GM23338 (cell line): ENCODE results near the gene TRIM25. TPM values are rescaled to one million over a fixed set of nuclear protein-coding genes. Genes with fewer than 3 reads are reported as not detected.
A peak's percentile ranks its signal among the peaks of the same experiment; 100 is the strongest.

Source experiments
- ATAC-seq: fragments of 200-7000 bp; cut with Tn5 transposase; 3 replicates; pipeline ENCODE4 v1.9.1; 2020
- DNase-seq: peaks from one replicate; pipeline ENCODE4 v3.0.0-alpha.2; 2015; ENCODE audit warnings: low spot score
- H2AFZ ChIP-seq: fragments of 200-600 bp; sonication (generic); 2 replicates; pipeline ENCODE4 v1.8.0; 2016; ENCODE audit warnings: antibody characterized with exemption, mild to moderate bottlenecking, moderate library complexity
- H3F3A ChIP-seq: fragments of 200-600 bp; sonication (generic); replicated peaks from 2 replicates; pipeline ENCODE4 v1.8.0; 2017; ENCODE audit warnings: antibody characterized with exemption, mixed run types, low read depth
- H3K27ac ChIP-seq: fragments of 200-600 bp; sonication (generic); 2 replicates; pipeline ENCODE4 v1.6.1; 2016; ENCODE audit warnings: low read depth
- H3K27me3 ChIP-seq: fragments of 200-600 bp; sonication (generic); 2 replicates; pipeline ENCODE4 v1.8.0; 2016; ENCODE audit warnings: mild to moderate bottlenecking, mixed run types, moderate library complexity; ENCODE audit not compliant: insufficient read depth
- H3K36me3 ChIP-seq: fragments of 200-600 bp; sonication (generic); 2 replicates; pipeline ENCODE4 v1.8.0; 2016; ENCODE audit warnings: mild to moderate bottlenecking; ENCODE audit not compliant: insufficient read depth
- H3K4me1 ChIP-seq: fragments of 200-600 bp; sonication (generic); 2 replicates; pipeline ENCODE4 v1.8.0; 2016; ENCODE audit warnings: mild to moderate bottlenecking, moderate library complexity; ENCODE audit not compliant: insufficient read depth
- H3K4me2 ChIP-seq: fragments of 200-600 bp; sonication (generic); 2 replicates; pipeline ENCODE4 v1.7.1; 2017; ENCODE audit warnings: mixed run types
- H3K4me3 ChIP-seq: fragments of 200-600 bp; sonication (generic); 2 replicates; pipeline ENCODE4 v1.6.1; 2016; ENCODE audit warnings: mixed run types
- H3K79me2 ChIP-seq: fragments of 200-600 bp; sonication (generic); replicated peaks from 2 replicates; pipeline ENCODE4 v1.8.0; 2017; ENCODE audit warnings: mild to moderate bottlenecking; ENCODE audit not compliant: insufficient read depth
- H3K9me2 ChIP-seq: fragments of 200-600 bp; sonication (generic); 2 replicates; pipeline ENCODE4 v1.8.0; 2017; ENCODE audit not compliant: insufficient read depth
- H4K20me1 ChIP-seq: fragments of 200-600 bp; sonication (generic); replicated peaks from 2 replicates; pipeline ENCODE4 v1.8.0; 2017; ENCODE audit warnings: mild to moderate bottlenecking; ENCODE audit not compliant: insufficient read depth
- H3K27ac Mint-ChIP-seq: 2 replicates; pipeline ENCODE4 v1.8.0; 2020; ENCODE audit warnings: inconsistent platforms, mild to moderate bottlenecking, moderate library complexity, mixed read lengths
- H3K27me3 Mint-ChIP-seq: 3 replicates; pipeline ENCODE4 v1.8.0; 2022; ENCODE audit warnings: low read depth, mild to moderate bottlenecking, moderate library complexity, mixed read lengths, inconsistent platforms; ENCODE audit not compliant: insufficient read depth, poor library complexity
- H3K36me3 Mint-ChIP-seq: 3 replicates; pipeline ENCODE4 v1.8.0; 2021; ENCODE audit warnings: low read depth, mild to moderate bottlenecking, inconsistent platforms, moderate library complexity, mixed read lengths
- H3K4me1 Mint-ChIP-seq: 3 replicates; pipeline ENCODE4 v1.8.0; 2020; ENCODE audit warnings: mild to moderate bottlenecking, inconsistent platforms, mixed read lengths
- H3K4me3 Mint-ChIP-seq: 3 replicates; pipeline ENCODE4 v1.8.0; 2021; ENCODE audit warnings: moderate library complexity, mild to moderate bottlenecking, inconsistent platforms, mixed read lengths
- H3K9me3 Mint-ChIP-seq: 3 replicates; pipeline ENCODE4 v1.8.0; 2020; ENCODE audit warnings: moderate library complexity, mild to moderate bottlenecking, inconsistent platforms, mixed read lengths
- CREB1 ChIP-seq: fragments of 250-450 bp; sonication (Bioruptor Pico); IDR thresholded peaks from 2 replicates; pipeline ENCODE4 v1.5.0; 2020; ENCODE audit warnings: low read depth, mild to moderate bottlenecking, moderate library complexity
- JUNB ChIP-seq: IDR thresholded peaks from one replicate; pipeline ENCODE4 v1.6.1; 2016; ENCODE audit warnings: antibody characterized with exemption; ENCODE audit not compliant: unreplicated experiment
- STAT1 ChIP-seq: IDR thresholded peaks from one replicate; pipeline ENCODE4 v1.6.1; 2016; ENCODE audit warnings: antibody characterized with exemption; ENCODE audit not compliant: unreplicated experiment
- ZNF114 ChIP-seq: fragments of 250-450 bp; sonication (Bioruptor Pico); IDR thresholded peaks from 2 replicates; pipeline ENCODE4 v1.5.0; 2020; ENCODE audit warnings: mild to moderate bottlenecking, moderate library complexity
- ZNF331 ChIP-seq: fragments of 250-450 bp; sonication (Bioruptor Pico); IDR thresholded peaks from 2 replicates; pipeline ENCODE4 v1.5.0; 2020; ENCODE audit warnings: low read depth, mild to moderate bottlenecking, moderate library complexity
- polyA plus RNA-seq: library from polyadenylated mRNA; unstranded; fragments of >200 nt; fragmentation: Nextera tagmentation; extraction: Ambion mirVana; gene quantifications from 2 replicates; pipeline ENCODE4 v1.2.1, GENCODE V29; 2016
- total RNA-seq: library from RNA; depleted of rRNA; stranded (reverse); fragments of >200 nt; shearing (Covaris generic); gene quantifications from 2 replicates; pipeline ENCODE4 v1.2.3, GENCODE V29; 2014
- TF ChIP-seq, protein P1 (sequence below): IDR thresholded peaks from one replicate; pipeline ENCODE4 v1.6.1; 2018; ENCODE audit warnings: antibody characterized with exemption; ENCODE audit not compliant: unreplicated experiment
- TF ChIP-seq, protein P2 (sequence below), 2 experiments: fragments of 200-600 bp in 1 of 2; sonication (generic) in 1 of 2; conservative IDR thresholded peaks; 2 replicates each; pipeline versions ENCODE4 v1.5.1 to v1.6.1; 2016 to 2017; ENCODE audit warnings: antibody characterized with exemption in 2 of 2, low read depth in 2 of 2, mild to moderate bottlenecking in 2 of 2, moderate library complexity in 1 of 2
- TF ChIP-seq, protein P3 (sequence below): fragments of 250-450 bp; sonication (Bioruptor Pico); IDR thresholded peaks from 2 replicates; pipeline ENCODE4 v1.5.0; 2020; ENCODE audit warnings: mild to moderate bottlenecking, moderate library complexity

TRIM25 gene
- total and polyA plus RNA-seq, 2 experiments from 2014 or later: 19.6 to 36.2 TPM

DNA sequence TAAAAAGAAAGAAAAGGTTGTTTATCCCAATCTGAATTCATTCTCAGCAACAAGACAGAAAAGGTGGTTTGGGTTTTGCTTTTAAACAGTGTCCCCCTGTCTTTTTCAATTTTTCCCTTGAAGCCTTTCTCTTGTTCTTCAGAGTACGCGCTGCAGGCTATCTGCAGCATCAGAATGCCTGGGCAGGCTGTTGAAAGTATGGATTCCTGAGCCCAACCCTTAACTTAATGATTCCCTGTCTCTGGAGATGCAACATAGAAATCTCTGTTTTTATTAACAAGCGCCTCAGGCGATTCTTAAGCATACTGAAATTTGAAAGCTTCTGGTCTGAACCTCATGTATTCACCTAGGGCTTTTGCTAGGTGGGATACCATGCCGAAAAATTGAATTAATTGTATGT, 47.8 kb downstream of the TRIM25 start (continued):
- TF ChIP-seq, protein P1, sequence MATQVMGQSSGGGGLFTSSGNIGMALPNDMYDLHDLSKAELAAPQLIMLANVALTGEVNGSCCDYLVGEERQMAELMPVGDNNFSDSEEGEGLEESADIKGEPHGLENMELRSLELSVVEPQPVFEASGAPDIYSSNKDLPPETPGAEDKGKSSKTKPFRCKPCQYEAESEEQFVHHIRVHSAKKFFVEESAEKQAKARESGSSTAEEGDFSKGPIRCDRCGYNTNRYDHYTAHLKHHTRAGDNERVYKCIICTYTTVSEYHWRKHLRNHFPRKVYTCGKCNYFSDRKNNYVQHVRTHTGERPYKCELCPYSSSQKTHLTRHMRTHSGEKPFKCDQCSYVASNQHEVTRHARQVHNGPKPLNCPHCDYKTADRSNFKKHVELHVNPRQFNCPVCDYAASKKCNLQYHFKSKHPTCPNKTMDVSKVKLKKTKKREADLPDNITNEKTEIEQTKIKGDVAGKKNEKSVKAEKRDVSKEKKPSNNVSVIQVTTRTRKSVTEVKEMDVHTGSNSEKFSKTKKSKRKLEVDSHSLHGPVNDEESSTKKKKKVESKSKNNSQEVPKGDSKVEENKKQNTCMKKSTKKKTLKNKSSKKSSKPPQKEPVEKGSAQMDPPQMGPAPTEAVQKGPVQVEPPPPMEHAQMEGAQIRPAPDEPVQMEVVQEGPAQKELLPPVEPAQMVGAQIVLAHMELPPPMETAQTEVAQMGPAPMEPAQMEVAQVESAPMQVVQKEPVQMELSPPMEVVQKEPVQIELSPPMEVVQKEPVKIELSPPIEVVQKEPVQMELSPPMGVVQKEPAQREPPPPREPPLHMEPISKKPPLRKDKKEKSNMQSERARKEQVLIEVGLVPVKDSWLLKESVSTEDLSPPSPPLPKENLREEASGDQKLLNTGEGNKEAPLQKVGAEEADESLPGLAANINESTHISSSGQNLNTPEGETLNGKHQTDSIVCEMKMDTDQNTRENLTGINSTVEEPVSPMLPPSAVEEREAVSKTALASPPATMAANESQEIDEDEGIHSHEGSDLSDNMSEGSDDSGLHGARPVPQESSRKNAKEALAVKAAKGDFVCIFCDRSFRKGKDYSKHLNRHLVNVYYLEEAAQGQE: no peak

DNA sequence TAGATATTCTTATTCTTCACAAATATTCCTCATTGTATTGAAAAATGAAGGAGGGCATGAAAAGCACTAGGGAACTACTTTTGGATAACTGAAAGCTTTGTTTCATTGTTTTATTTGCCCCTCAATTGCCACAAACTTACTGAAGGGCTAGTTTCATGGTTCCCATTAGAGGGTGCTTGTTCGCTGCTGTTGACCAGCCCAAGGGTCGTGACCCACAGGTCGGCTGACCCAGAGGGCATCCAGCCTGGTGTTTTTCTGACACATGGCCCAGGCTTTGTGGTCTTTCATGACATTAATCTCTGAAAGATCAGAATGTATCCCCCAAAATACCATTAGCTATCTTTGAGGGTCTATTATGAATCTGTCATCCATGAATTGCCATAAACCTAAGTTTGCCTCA, 49.9 kb downstream of the TRIM25 start:
- H3K4me2 ChIP-seq: no peak overlapping the region
- Mint-ChIP-seq H3K4me1 (peaks cover 8% of the 10 kb centered on the region), H3K27me3 (no peaks in the 10 kb centered on the region), H3K27ac (no peak overlapping the region), H3K4me3 (no peak overlapping the region), H3K36me3 (0 out of 3 replicates have a peak, but pooled peaks cover 3% of the 10 kb centered on the region), H3K9me3 (no peaks in the 10 kb centered on the region)
- H3F3A ChIP-seq: no peaks in the 10 kb centered on the region
- no peaks in the 10 kb centered on the region for H3K9me2 ChIP-seq
- DNase-seq (no peak), ATAC-seq (no peak)
- H3K4me3 ChIP-seq: no peak overlapping the region
- no peaks in the 10 kb centered on the region for H4K20me1 ChIP-seq
- no peak overlapping the region for H2AFZ ChIP-seq
- H3K36me3 ChIP-seq: no peaks in the 10 kb centered on the region
- no peak for TF ChIP-seq ZNF114 (CRISPR knock-in tag)
- TF ChIP-seq JUNB: no peak
- TF ChIP-seq, protein P2, sequence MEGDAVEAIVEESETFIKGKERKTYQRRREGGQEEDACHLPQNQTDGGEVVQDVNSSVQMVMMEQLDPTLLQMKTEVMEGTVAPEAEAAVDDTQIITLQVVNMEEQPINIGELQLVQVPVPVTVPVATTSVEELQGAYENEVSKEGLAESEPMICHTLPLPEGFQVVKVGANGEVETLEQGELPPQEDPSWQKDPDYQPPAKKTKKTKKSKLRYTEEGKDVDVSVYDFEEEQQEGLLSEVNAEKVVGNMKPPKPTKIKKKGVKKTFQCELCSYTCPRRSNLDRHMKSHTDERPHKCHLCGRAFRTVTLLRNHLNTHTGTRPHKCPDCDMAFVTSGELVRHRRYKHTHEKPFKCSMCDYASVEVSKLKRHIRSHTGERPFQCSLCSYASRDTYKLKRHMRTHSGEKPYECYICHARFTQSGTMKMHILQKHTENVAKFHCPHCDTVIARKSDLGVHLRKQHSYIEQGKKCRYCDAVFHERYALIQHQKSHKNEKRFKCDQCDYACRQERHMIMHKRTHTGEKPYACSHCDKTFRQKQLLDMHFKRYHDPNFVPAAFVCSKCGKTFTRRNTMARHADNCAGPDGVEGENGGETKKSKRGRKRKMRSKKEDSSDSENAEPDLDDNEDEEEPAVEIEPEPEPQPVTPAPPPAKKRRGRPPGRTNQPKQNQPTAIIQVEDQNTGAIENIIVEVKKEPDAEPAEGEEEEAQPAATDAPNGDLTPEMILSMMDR (conservative IDR thresholded peaks at IDR 0.05; ENCODE audit: low read depth in 2 of 2): peak in 1 of 2 experiments; percentile 16; a peak in 1 of 4 replicates
- no peak for TF ChIP-seq ZNF331
- TF ChIP-seq, protein P3, sequence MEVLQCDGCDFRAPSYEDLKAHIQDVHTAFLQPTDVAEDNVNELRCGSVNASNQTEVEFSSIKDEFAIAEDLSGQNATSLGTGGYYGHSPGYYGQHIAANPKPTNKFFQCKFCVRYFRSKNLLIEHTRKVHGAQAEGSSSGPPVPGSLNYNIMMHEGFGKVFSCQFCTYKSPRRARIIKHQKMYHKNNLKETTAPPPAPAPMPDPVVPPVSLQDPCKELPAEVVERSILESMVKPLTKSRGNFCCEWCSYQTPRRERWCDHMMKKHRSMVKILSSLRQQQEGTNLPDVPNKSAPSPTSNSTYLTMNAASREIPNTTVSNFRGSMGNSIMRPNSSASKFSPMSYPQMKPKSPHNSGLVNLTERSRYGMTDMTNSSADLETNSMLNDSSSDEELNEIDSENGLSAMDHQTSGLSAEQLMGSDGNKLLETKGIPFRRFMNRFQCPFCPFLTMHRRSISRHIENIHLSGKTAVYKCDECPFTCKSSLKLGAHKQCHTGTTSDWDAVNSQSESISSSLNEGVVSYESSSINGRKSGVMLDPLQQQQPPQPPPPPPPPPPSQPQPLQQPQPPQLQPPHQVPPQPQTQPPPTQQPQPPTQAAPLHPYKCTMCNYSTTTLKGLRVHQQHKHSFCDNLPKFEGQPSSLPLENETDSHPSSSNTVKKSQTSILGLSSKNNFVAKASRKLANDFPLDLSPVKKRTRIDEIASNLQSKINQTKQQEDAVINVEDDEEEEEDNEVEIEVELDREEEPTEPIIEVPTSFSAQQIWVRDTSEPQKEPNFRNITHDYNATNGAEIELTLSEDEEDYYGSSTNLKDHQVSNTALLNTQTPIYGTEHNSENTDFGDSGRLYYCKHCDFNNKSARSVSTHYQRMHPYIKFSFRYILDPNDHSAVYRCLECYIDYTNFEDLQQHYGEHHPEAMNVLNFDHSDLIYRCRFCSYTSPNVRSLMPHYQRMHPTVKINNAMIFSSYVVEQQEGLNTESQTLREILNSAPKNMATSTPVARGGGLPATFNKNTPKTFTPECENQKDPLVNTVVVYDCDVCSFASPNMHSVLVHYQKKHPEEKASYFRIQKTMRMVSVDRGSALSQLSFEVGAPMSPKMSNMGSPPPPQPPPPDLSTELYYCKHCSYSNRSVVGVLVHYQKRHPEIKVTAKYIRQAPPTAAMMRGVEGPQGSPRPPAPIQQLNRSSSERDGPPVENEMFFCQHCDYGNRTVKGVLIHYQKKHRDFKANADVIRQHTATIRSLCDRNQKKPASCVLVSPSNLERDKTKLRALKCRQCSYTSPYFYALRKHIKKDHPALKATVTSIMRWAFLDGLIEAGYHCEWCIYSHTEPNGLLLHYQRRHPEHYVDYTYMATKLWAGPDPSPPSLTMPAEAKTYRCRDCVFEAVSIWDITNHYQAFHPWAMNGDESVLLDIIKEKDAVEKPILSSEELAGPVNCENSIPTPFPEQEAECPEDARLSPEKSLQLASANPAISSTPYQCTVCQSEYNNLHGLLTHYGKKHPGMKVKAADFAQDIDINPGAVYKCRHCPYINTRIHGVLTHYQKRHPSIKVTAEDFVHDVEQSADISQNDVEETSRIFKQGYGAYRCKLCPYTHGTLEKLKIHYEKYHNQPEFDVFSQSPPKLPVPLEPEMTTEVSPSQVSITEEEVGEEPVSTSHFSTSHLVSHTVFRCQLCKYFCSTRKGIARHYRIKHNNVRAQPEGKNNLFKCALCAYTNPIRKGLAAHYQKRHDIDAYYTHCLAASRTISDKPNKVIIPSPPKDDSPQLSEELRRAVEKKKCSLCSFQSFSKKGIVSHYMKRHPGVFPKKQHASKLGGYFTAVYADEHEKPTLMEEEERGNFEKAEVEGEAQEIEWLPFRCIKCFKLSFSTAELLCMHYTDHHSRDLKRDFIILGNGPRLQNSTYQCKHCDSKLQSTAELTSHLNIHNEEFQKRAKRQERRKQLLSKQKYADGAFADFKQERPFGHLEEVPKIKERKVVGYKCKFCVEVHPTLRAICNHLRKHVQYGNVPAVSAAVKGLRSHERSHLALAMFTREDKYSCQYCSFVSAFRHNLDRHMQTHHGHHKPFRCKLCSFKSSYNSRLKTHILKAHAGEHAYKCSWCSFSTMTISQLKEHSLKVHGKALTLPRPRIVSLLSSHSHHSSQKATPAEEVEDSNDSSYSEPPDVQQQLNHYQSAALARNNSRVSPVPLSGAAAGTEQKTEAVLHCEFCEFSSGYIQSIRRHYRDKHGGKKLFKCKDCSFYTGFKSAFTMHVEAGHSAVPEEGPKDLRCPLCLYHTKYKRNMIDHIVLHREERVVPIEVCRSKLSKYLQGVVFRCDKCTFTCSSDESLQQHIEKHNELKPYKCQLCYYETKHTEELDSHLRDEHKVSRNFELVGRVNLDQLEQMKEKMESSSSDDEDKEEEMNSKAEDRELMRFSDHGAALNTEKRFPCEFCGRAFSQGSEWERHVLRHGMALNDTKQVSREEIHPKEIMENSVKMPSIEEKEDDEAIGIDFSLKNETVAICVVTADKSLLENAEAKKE (CRISPR knock-in tag): no peak
- TF ChIP-seq CREB1 (CRISPR knock-in tag): no peak
- TF ChIP-seq STAT1: no peak
- TF ChIP-seq, protein P1: no peak
- H3K27ac ChIP-seq: no peak overlapping the region
- H3K79me2 ChIP-seq: no peaks in the 10 kb centered on the region
- H3K27me3 ChIP-seq: no peaks in the 10 kb centered on the region
- no peaks in the 10 kb centered on the region for H3K4me1 ChIP-seq
